ENCODE data around the gene DDTL. TPM values are rescaled to one million over a fixed set of nuclear protein-coding genes. Genes with fewer than 3 reads are reported as not detected.
"Not testable (repeated sequence)": the region's sequence is repeated elsewhere in the genome, so short reads cannot be mapped to it uniquely, and the experiment has no call there.

Gene DDTL
- total RNA-seq, 6 donors from 2014 or later, result 0.91 to 5.7 (median 2.5) TPM; not detected in 2

DNA sequence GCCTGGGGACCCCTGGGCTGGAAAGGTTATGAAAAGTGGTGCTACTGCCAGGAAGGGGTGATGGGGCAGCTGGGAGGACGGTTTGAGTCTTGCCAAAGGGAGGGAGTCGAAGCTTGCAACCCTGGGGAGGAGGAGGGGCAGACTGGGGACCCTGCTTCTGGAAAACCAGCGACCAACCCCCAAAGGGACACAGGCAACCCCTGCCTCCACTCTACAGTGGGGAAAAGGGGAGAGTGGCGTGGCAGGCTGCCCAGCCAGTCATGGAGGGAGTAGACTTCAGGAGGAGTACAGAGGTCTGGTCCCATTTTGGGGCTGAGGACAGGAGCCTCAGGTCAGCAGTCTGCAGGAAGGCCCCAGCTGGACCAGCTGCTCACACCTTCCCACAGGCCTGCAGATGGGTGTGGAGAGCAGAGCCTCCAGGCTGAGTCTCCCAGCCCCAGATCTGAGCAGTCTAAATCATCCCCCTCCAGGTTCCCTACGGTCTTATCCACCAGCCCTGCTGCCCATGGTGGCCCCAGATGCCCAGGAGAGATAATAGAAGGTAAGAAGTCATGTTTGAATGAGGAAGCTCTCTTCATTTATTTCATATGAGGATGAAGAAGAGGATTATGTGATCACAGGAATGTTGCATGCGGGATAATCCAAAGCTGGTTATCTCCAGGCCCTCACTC is 4.3 kb downstream of the DDTL start:
- 82 to 86% methylated on average over 6 of the region's 6 CpGs for WGBS, 2 donors
- H3K36me3 ChIP-seq, result peaks cover 3 to 28% (median 17%) of the 10 kb centered on the region in 4 donors
- H3K4me3 ChIP-seq, result no peak overlapping the region
- H3K4me1 ChIP-seq, result peaks cover 0 to 17% (median 3%) of the 10 kb centered on the region in 4 donors
- DNase-seq, result no peak
- H3K27ac ChIP-seq, result no peak overlapping the region
- ATAC-seq (ENCODE audit: low FRiP score in 2 of 2), result no peak
- no peaks in the 10 kb centered on the region for H3K27me3 ChIP-seq
- TF ChIP-seq, protein P1, sequence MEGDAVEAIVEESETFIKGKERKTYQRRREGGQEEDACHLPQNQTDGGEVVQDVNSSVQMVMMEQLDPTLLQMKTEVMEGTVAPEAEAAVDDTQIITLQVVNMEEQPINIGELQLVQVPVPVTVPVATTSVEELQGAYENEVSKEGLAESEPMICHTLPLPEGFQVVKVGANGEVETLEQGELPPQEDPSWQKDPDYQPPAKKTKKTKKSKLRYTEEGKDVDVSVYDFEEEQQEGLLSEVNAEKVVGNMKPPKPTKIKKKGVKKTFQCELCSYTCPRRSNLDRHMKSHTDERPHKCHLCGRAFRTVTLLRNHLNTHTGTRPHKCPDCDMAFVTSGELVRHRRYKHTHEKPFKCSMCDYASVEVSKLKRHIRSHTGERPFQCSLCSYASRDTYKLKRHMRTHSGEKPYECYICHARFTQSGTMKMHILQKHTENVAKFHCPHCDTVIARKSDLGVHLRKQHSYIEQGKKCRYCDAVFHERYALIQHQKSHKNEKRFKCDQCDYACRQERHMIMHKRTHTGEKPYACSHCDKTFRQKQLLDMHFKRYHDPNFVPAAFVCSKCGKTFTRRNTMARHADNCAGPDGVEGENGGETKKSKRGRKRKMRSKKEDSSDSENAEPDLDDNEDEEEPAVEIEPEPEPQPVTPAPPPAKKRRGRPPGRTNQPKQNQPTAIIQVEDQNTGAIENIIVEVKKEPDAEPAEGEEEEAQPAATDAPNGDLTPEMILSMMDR (IDR thresholded peaks at IDR 0.05), result no peak
- TF ChIP-seq EP300 (IDR thresholded peaks at IDR 0.05) (no peak), POLR2A (IDR thresholded peaks at IDR 0.05) (no peak), POLR2AphosphoS5 (IDR thresholded peaks at IDR 0.05) (no peak)
- H3K9me3 ChIP-seq, result no peaks in the 10 kb centered on the region

DNA sequence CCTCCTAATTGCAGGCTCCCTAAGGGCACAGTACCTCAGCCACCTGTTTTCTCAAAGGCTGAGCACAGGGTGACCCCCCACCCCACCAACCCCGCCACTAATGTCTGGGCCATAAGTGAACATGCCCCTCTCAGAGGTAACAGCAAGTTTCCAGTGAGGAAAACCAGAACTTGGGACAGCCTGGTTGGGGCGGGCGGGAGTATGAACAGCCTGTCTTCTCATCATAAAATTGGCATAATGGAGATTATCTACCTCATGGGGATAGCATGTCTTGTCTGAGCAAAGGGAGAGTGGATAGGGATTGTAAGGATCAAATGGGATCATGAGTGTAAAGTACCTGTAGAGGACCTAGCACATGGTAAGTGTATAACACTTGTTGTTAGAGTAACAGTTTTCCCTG is 5.2 kb downstream of the DDTL start:
- not testable (repeated sequence) for DNase-seq; H3K27me3 ChIP-seq; ATAC-seq (ENCODE audit: low FRiP score in 2 of 2); H3K9me3 ChIP-seq; H3K27ac ChIP-seq; H3K4me3 ChIP-seq
- WGBS, 2 donors, result 96 to 100% methylated on average over 3 of the region's 3 CpGs
- H3K36me3 ChIP-seq, result peaks cover 3 to 28% (median 17%) of the 10 kb centered on the region in 4 donors
- H3K4me1 ChIP-seq, result peaks cover 0 to 17% (median 3%) of the 10 kb centered on the region in 4 donors

DNA sequence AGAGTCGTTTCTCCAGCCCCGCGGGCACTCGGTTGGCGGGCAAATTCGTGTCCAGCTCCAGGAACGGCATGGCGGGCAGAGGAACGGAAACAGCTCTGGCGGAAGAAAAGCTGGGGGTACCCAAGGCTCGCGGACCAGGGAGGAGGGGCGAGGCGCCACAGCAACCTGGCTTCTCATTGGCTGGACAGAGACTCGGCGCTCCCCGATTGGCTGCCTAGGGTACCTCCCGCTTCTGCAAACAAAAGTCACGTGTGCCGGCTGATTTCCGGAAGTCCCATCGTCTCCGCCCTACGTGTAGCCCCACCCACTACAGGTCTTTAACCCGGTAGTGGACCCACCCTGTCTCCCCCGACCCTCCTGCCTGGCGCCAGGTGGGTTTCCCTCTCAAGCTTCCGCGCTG is 7.7 kb downstream of the DDTL start, which contains the start of gene DDT:
TSS of gene DDT (minus strand) at position 97 of the 400 bp plus-strand sequence. CDS start at position 70, 27 bp downstream.
- not testable (repeated sequence) for DNase-seq, H3K27ac ChIP-seq, H3K9me3 ChIP-seq, H3K4me3 ChIP-seq, H3K27me3 ChIP-seq
- peak; percentile 97 to 98 for ATAC-seq (ENCODE audit: low FRiP score in 2 of 2)
- Histone ChIP-seq H3K4me1 (peaks cover 0 to 14% (median 3%) of the 10 kb centered on the region in 4 donors), H3K36me3 (peaks cover 3 to 25% (median 15%) of the 10 kb centered on the region in 4 donors)
- WGBS, 2 donors, result no CpG with 5 or more reads among the region's 29 CpGs

DNA sequence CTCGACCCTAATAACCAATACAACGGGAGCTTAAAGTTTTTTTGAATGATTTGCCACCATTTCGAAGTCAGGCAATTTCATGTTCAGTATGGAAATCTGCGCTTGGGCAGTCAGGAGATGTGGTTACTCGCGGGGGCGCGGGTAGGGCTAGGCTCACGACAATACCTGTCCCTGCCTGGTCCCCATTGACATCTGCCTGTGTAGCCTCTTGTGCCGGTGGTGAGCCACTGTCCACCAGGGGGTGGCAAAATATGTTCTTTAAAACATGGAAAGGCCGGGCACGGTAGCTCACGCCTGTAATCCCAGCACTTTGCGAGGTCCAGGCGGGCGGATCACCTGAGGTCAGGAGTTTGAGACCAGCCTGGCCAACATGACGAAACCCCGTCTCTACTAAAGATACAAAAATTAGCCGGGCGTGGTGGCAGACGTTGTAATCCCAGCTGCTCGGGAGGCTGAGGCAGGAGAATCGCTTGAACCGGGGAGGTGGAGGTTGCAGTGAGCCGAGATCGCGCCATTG is 8.2 kb downstream of the DDTL start:
- DNase-seq, H3K9me3 ChIP-seq, H3K4me1 ChIP-seq, H3K27ac ChIP-seq, H3K27me3 ChIP-seq, H3K4me3 ChIP-seq: not testable (repeated sequence)
- peaks cover 3 to 20% (median 13%) of the 10 kb centered on the region in 4 donors for H3K36me3 ChIP-seq
- peak; percentile 28 to 52 for ATAC-seq (ENCODE audit: low FRiP score in 2 of 2)
- no CpG with 5 or more reads among the region's 27 CpGs for WGBS, 2 donors

DNA sequence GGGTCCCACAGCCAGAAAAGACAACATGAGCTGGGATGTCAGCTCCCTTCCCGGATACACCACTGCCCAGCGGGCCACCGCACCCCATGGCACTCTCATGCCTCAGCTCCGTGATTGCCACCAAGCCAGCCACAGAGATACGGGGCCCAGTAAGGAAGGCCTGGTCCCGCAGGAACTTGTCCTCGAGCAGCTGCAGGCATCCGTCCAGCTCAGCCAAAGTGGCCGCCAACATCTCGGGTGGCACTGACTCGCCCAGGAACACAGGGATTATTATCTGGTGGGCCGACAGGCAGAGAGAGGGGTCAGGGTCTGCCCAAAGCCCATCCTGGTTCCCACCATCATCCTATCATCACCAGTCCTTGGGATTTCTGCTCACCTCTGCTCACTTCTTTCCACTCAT is 10.6 kb downstream of the DDTL start:
- no CpG with 5 or more reads among the region's 12 CpGs for WGBS, 2 donors
- not testable (repeated sequence) for H3K9me3 ChIP-seq; H3K4me3 ChIP-seq; ATAC-seq (ENCODE audit: low FRiP score in 2 of 2); H3K27me3 ChIP-seq; H3K36me3 ChIP-seq; H3K4me1 ChIP-seq; H3K27ac ChIP-seq
- DNase-seq, result peak in 1 of 2 donors; percentile 52

DNA sequence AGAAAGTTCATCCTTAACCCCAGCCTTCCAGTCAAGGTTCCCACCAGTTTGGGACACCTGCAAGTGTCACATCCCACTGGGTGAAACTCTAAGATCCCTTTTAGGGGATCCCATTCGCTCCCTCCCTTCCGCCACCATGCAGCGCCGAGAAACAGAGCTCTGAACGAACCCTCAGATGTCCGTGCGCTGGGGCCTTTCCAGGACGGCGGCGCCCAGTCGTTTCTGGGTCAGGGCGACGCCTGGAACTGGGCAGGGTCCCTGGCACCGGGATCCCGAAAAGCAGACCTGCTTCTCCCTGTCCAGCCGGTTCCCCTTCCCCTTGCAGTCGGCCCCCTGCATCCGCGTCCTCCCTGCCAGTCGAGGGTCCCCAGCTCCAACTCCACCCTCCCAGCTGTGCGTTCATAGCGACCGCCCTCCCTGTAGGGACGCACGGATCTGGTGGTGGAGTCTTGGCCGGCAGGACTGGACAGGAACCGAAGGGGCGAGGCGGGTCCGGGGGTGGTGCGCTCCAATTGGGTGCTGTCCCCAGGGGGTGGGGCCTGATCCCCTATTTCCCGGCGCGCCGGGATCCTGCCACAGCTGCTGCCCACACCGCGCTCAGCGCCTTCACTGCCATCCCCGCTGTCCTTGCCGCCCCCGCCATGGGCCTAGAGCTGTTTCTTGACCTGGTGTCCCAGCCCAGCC is 13.0 kb downstream of the DDTL start, which contains the start of gene GSTT2:
TSS of gene GSTT2 (plus strand) at position 578 of the 684 bp plus-strand sequence.
- H3K4me1 ChIP-seq, result not testable (repeated sequence)
- WGBS, 2 donors, result no CpG with 5 or more reads among the region's 41 CpGs

DNA sequence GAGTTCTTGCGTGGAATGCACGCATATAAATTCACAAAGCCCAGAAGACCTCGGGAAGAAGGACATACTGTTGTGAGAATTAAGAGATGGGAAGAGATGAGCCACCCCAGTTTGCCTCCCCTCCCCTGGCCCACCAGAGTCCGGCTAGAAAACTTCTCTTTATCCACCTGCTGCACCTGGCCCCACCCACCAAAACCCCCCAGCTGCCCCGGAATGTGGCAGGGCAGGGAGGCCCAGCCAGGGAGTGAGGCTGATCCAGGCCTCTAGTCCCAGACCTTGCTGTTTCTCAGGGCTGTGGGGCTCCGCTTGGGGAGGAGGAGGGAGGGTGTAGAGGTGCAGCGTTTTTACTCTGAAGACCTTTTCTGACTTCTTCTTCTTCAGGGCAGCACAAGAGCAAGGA is 13.9 kb downstream of the DDTL start:
- not testable (repeated sequence) for H3K27ac ChIP-seq; H3K9me3 ChIP-seq; H3K4me3 ChIP-seq; H3K27me3 ChIP-seq; H3K36me3 ChIP-seq; DNase-seq; H3K4me1 ChIP-seq; ATAC-seq (ENCODE audit: low FRiP score in 2 of 2)
- WGBS, 2 donors, result 40% methylated on average over 5 of the region's 7 CpGs; no CpG with 5 or more reads in 1 of the 2 donors

More for the DNA sequence above, 13.0 kb downstream of the DDTL start, which contains the start of gene GSTT2:
- not testable (repeated sequence) for H3K27ac ChIP-seq, DNase-seq, H3K9me3 ChIP-seq, H3K4me3 ChIP-seq, H3K27me3 ChIP-seq, H3K36me3 ChIP-seq
- peak; percentile 93 to 96 for ATAC-seq (ENCODE audit: low FRiP score in 2 of 2)

All from upper lobe of left lung (tissue), 6 donors.